ENCODE data around the gene TMEM140. TPM values are rescaled to one million over a fixed set of nuclear protein-coding genes. Genes with fewer than 3 reads are reported as not detected.
A peak's percentile ranks its signal among the peaks of the same experiment; 100 is the strongest.
"Not testable (repeated sequence)": the region's sequence is repeated elsewhere in the genome, so short reads cannot be mapped to it uniquely, and the experiment has no call there.

The TMEM140 gene
- polyA plus RNA-seq (2013, experiment 1 of 2; ENCODE audit: insufficient read length): 6.7 TPM
- 8.1 TPM for polyA plus RNA-seq (2013, experiment 2 of 2; ENCODE audit: insufficient read length)

GRCh38 chr7:135147899-135148721 lies at the start of gene TMEM140:
Gene TMEM140 (plus strand): TSS chr7:135148072. CDS start chr7:135164442, 16,370 bp downstream.
- DNase-seq: no peak

- DNase-seq: no peak
These were observed 49.5 kb upstream of the TMEM140 start for GRCh38 chr7:135098391-135098790.

GRCh38 chr7:135100856-135101255 lies 47.0 kb upstream of the TMEM140 start:
- peak; percentile 1 for DNase-seq

- DNase-seq: no peak
These were observed 45.5 kb upstream of the TMEM140 start for GRCh38 chr7:135102372-135102771.

- no peak for DNase-seq
These were observed 38.3 kb upstream of the TMEM140 start for GRCh38 chr7:135109562-135109961.

GRCh38 chr7:135109976-135110375 lies 37.9 kb upstream of the TMEM140 start:
- no peak for DNase-seq

GRCh38 chr7:135111379-135111778 lies 36.5 kb upstream of the TMEM140 start:
- DNase-seq: no peak

- DNase-seq: no peak
These were observed 33.2 kb upstream of the TMEM140 start for GRCh38 chr7:135114622-135115021.

GRCh38 chr7:135117096-135117495 lies 30.8 kb upstream of the TMEM140 start:
- peak; percentile 1 for DNase-seq

- DNase-seq: no peak
These were observed 26.0 kb upstream of the TMEM140 start for GRCh38 chr7:135121868-135122267.

- not testable (repeated sequence) for DNase-seq
These were observed 23.2 kb upstream of the TMEM140 start for GRCh38 chr7:135124631-135125030.

- no peak for DNase-seq
These were observed 18.9 kb upstream of the TMEM140 start for GRCh38 chr7:135128931-135129330.

GRCh38 chr7:135129579-135129978 lies 18.3 kb upstream of the TMEM140 start:
- DNase-seq: no peak

- no peak for DNase-seq
These were observed 3.8 kb upstream of the TMEM140 start for GRCh38 chr7:135143885-135144668.

- DNase-seq: no peak
These were observed 452 bp upstream of the TMEM140 start for GRCh38 chr7:135147341-135147898.

GRCh38 chr7:135150072-135150782 lies 2.4 kb downstream of the TMEM140 start:
- DNase-seq: no peak

GRCh38 chr7:135151132-135151531 lies 3.3 kb downstream of the TMEM140 start:
- DNase-seq: no peak

GRCh38 chr7:135151533-135151932 lies 3.7 kb downstream of the TMEM140 start:
- no peak for DNase-seq

GRCh38 chr7:135152442-135152841 lies 4.6 kb downstream of the TMEM140 start:
- no peak for DNase-seq

- no peak for DNase-seq
These were observed 6.9 kb downstream of the TMEM140 start for GRCh38 chr7:135154734-135155133.

GRCh38 chr7:135156290-135156689 lies 8.4 kb downstream of the TMEM140 start:
- no peak for DNase-seq

GRCh38 chr7:135158141-135158655 lies 10.3 kb downstream of the TMEM140 start:
- no peak for DNase-seq

All from fibroblast of skin of abdomen (primary cell).